Measurements from ENCODE around the gene HOXA4.

- TF ChIP-seq CTCF (IDR thresholded peaks at IDR 0.05) (no peak), POLR2A (IDR thresholded peaks at IDR 0.05) (no peak)
These were observed 15.1 kb downstream of the HOXA4 start for GRCh38 chr7:27115221-27116026.
